Liver (tissue), 9 donors: Measurements from ENCODE around the gene LIG1. TPM values are rescaled to one million over a fixed set of nuclear protein-coding genes. Genes with fewer than 3 reads are reported as not detected.

Experiments used
- DNase-seq: peaks from one replicate; pipeline ENCODE4 v3.0.0-alpha.2; 2017; ENCODE audit warnings: low spot score
- H3K27ac ChIP-seq, 2 donors: one replicate each; pipeline ENCODE4 v1.7.0; 2013; ENCODE audit warnings: inconsistent platforms in 2 of 2, low read length in 2 of 2, control low read depth in 1 of 2, low read depth in 1 of 2, mild to moderate bottlenecking in 1 of 2
- H3K27me3 ChIP-seq, 4 donors: one replicate each; pipeline versions ENCODE4 v1.6.1 to v1.7.0; 2013; ENCODE audit warnings: low read length in 3 of 4, inconsistent platforms in 1 of 4, mild to moderate bottlenecking in 1 of 4, moderate library complexity in 1 of 4; ENCODE audit not compliant: control insufficient read depth in 4 of 4, insufficient read depth in 4 of 4
- H3K36me3 ChIP-seq, 4 donors: one replicate each; pipeline versions ENCODE4 v1.6.1 to v1.7.0; 2013; ENCODE audit warnings: low read length in 3 of 4, mild to moderate bottlenecking in 3 of 4, low read depth in 1 of 4, moderate library complexity in 1 of 4; ENCODE audit not compliant: control insufficient read depth in 4 of 4, insufficient read depth in 3 of 4
- H3K4me1 ChIP-seq, 4 donors: one replicate each; pipeline versions ENCODE4 v1.6.1 to v1.7.0; 2013; ENCODE audit warnings: low read length in 3 of 4, mild to moderate bottlenecking in 3 of 4, moderate library complexity in 1 of 4; ENCODE audit not compliant: control insufficient read depth in 4 of 4, insufficient read depth in 4 of 4
- H3K4me3 ChIP-seq, 3 donors: one replicate each; pipeline versions ENCODE4 v1.6.1 to v1.7.0; 2013; ENCODE audit warnings: low read length in 3 of 3, control low read depth in 1 of 3, low read depth in 1 of 3, mild to moderate bottlenecking in 1 of 3
- H3K9ac ChIP-seq, 2 donors: one replicate each; pipeline ENCODE4 v1.7.0; 2013; ENCODE audit warnings: low read length in 2 of 2, mild to moderate bottlenecking in 2 of 2, moderate library complexity in 2 of 2, control low read depth in 1 of 2, low read depth in 1 of 2
- H3K9me3 ChIP-seq, 4 donors: one replicate each; pipeline versions ENCODE4 v1.6.1 to v1.7.0; 2013; ENCODE audit warnings: low read length in 3 of 4; ENCODE audit not compliant: control insufficient read depth in 4 of 4
- ATF3 ChIP-seq: IDR thresholded peaks from 2 replicates; pipeline ENCODE4 v1.6.1; 2016; ENCODE audit warnings: antibody characterized with exemption
- CTCF ChIP-seq: fragments of 150-350 bp; IDR thresholded peaks from 2 replicates; pipeline ENCODE4 v1.5.1; 2017; ENCODE audit warnings: improper control_type of control experiment, low read depth, low read length; ENCODE audit not compliant: missing input control
- EGR1 ChIP-seq, 2 donors: IDR thresholded peaks; 2 replicates each; pipeline ENCODE4 v1.6.1; 2016 to 2018; ENCODE audit warnings: antibody characterized with exemption in 2 of 2, low read depth in 2 of 2
- FOXA1 ChIP-seq: IDR thresholded peaks from 2 replicates; pipeline ENCODE4 v1.6.1; 2016; ENCODE audit warnings: antibody characterized with exemption
- FOXA2 ChIP-seq: IDR thresholded peaks from 2 replicates; pipeline ENCODE4 v1.6.1; 2016; ENCODE audit warnings: antibody characterized with exemption
- GABPA ChIP-seq, 2 donors: IDR thresholded peaks in 1 of 2; conservative IDR thresholded peaks in 1 of 2; 2 replicates each; pipeline ENCODE4 v1.6.1; 2016; ENCODE audit warnings: antibody characterized with exemption in 2 of 2, mild to moderate bottlenecking in 1 of 2, moderate library complexity in 1 of 2
- HNF4A ChIP-seq, 2 donors: conservative IDR thresholded peaks; 2 replicates each; pipeline ENCODE4 v1.6.1; 2016; ENCODE audit warnings: antibody characterized with exemption in 2 of 2, mild to moderate bottlenecking in 2 of 2
- HNF4G ChIP-seq: IDR thresholded peaks from 2 replicates; pipeline ENCODE4 v1.6.1; 2016; ENCODE audit warnings: antibody characterized with exemption
- JUND ChIP-seq, 2 donors: IDR thresholded peaks; 2 replicates each; pipeline ENCODE4 v1.6.1; 2016; ENCODE audit warnings: antibody characterized with exemption in 2 of 2
- MAX ChIP-seq: IDR thresholded peaks from 2 replicates; pipeline ENCODE4 v1.6.1; 2016; ENCODE audit warnings: antibody characterized with exemption
- NR2F2 ChIP-seq: IDR thresholded peaks from 2 replicates; pipeline ENCODE4 v1.6.1; 2016; ENCODE audit warnings: antibody characterized with exemption
- RAD21 ChIP-seq, 2 donors: IDR thresholded peaks; 2 replicates each; pipeline ENCODE4 v1.6.1; 2016; ENCODE audit warnings: antibody characterized with exemption in 2 of 2, mild to moderate bottlenecking in 2 of 2
- REST ChIP-seq: IDR thresholded peaks from 2 replicates; pipeline ENCODE4 v1.6.1; 2016; ENCODE audit warnings: antibody characterized with exemption, mild to moderate bottlenecking
- RXRA ChIP-seq, 2 donors: IDR thresholded peaks; 2 replicates each; pipeline ENCODE4 v1.6.1; 2017 to 2018; ENCODE audit warnings: antibody characterized with exemption in 2 of 2, mild to moderate bottlenecking in 1 of 2
- SP1 ChIP-seq: IDR thresholded peaks from 2 replicates; pipeline ENCODE4 v1.6.1; 2018; ENCODE audit warnings: antibody characterized with exemption, mild to moderate bottlenecking
- TAF1 ChIP-seq: conservative IDR thresholded peaks from 2 replicates; pipeline ENCODE4 v1.6.1; 2016; ENCODE audit warnings: antibody characterized with exemption, mild to moderate bottlenecking
- YY1 ChIP-seq: IDR thresholded peaks from 2 replicates; pipeline ENCODE4 v1.6.1; 2016; ENCODE audit warnings: antibody characterized with exemption, mild to moderate bottlenecking
- ZBTB33 ChIP-seq: IDR thresholded peaks from 2 replicates; pipeline ENCODE4 v1.6.1; 2016; ENCODE audit warnings: antibody characterized with exemption
- WGBS: extraction: QIAGEN DNeasy Blood & Tissue Kit; methylation state at CpG from one replicate; pipeline ENCODE4 v1.1.7; 2013; 5-methylcytosine and 5-hydroxymethylcytosine counted together
- polyA plus RNA-seq, 2 donors: library from polyadenylated mRNA; stranded (reverse) in 1 of 2; unstranded in 1 of 2; fragments of 200-250 nt in 1 of 2; fragments of >200 nt in 1 of 2; fragmentation: Nextera tagmentation in 1 of 2; extraction: Ambion mirVana in 1 of 2; gene quantifications; one replicate each; pipeline versions ENCODE4 v1.2.1 to v1.2.3, GENCODE V29; 2013 to 2015
- total RNA-seq, 2 donors: library from RNA; depleted of rRNA; stranded (reverse); fragments of >200 nt; gene quantifications; one replicate each; pipeline ENCODE4 v1.2.3, GENCODE V29; 2014
- donor health status: healthy.
- donor health status: healthy.
- donor health status: healthy.
- donor health status: healthy.
- donor health status: healthy.

LIG1 gene
- total and polyA plus RNA-seq, 4 donors = 6.3 to 61.5 (median 7.1) TPM

- H3K27me3 ChIP-seq = no peaks in the 10 kb centered on the region
- no peak for TF ChIP-seq FOXA2
- no peak for TF ChIP-seq ATF3
- no peak for TF ChIP-seq SP1
- TF ChIP-seq GABPA (IDR thresholded peaks at IDR 0.05 in 1 of 2, conservative IDR thresholded peaks at IDR 0.05 in 1 of 2) = no peak
- no peak for TF ChIP-seq NR2F2
- no peak for TF ChIP-seq RAD21 (IDR thresholded peaks at IDR 0.05)
- no peak for TF ChIP-seq RXRA (IDR thresholded peaks at IDR 0.05)
- TF ChIP-seq CTCF = no peak
- TF ChIP-seq YY1 = no peak
- TF ChIP-seq FOXA1 = no peak
- no peak for TF ChIP-seq EGR1 (IDR thresholded peaks at IDR 0.05; ENCODE audit: low read depth in 2 of 2)
- TF ChIP-seq TAF1 = no peak
- TF ChIP-seq MAX = no peak
- 88% methylated on average over 7 of the region's 7 CpGs for WGBS
- no peaks in the 10 kb centered on the region for H3K4me1 ChIP-seq
- peaks cover 0 to 2% (median 0%) of the 10 kb centered on the region in 4 donors for H3K36me3 ChIP-seq
- H3K4me3 ChIP-seq = no peak overlapping the region
- H3K9ac ChIP-seq = no peak overlapping the region
- DNase-seq = no peak
- H3K27ac ChIP-seq = no peak overlapping the region
- no peaks in the 10 kb centered on the region for H3K9me3 ChIP-seq
These were observed 22.6 kb upstream of the LIG1 start for GRCh38 chr19:48192750-48193149.

- H3K4me3 ChIP-seq = no peak overlapping the region
- 95% methylated on average over 3 of the region's 3 CpGs for WGBS
- H3K9me3 ChIP-seq = no peaks in the 10 kb centered on the region
- no peak overlapping the region for H3K9ac ChIP-seq
- no peak for DNase-seq
- no peak overlapping the region for H3K27ac ChIP-seq
- no peaks in the 10 kb centered on the region for H3K27me3 ChIP-seq
- H3K4me1 ChIP-seq = no peaks in the 10 kb centered on the region
- TF ChIP-seq FOXA2 = no peak
- no peak for TF ChIP-seq RXRA (IDR thresholded peaks at IDR 0.05)
- no peak for TF ChIP-seq CTCF
- no peak for TF ChIP-seq SP1
- no peak for TF ChIP-seq REST
- no peak for TF ChIP-seq RAD21 (IDR thresholded peaks at IDR 0.05)
- TF ChIP-seq NR2F2 = no peak
- TF ChIP-seq MAX = no peak
- no peak for TF ChIP-seq EGR1 (IDR thresholded peaks at IDR 0.05; ENCODE audit: low read depth in 2 of 2)
- no peak for TF ChIP-seq GABPA (IDR thresholded peaks at IDR 0.05 in 1 of 2, conservative IDR thresholded peaks at IDR 0.05 in 1 of 2)
- TF ChIP-seq JUND (IDR thresholded peaks at IDR 0.05) = no peak
- TF ChIP-seq YY1 = no peak
- TF ChIP-seq TAF1 = no peak
- no peak for TF ChIP-seq ZBTB33
- no peak for TF ChIP-seq FOXA1
- TF ChIP-seq ATF3 = no peak
- TF ChIP-seq HNF4G = no peak
- TF ChIP-seq HNF4A (conservative IDR thresholded peaks at IDR 0.05) = no peak
- H3K36me3 ChIP-seq = peaks cover 0 to 2% (median 0%) of the 10 kb centered on the region in 4 donors
These were observed 20.7 kb upstream of the LIG1 start for GRCh38 chr19:48190885-48191284.
